Measurements from ENCODE around the gene PTPN14.

PTPN14 gene

GRCh38 chr1:214568328-214568727 is 16.9 kb upstream of the PTPN14 start:
- no peak for DNase-seq

GRCh38 chr1:214567481-214567980 is 16.1 kb upstream of the PTPN14 start:
- no peak for DNase-seq

- DNase-seq = no peak
Observed at GRCh38 chr1:214566158-214567104, 15.0 kb upstream of the PTPN14 start.

- DNase-seq = no peak
Observed at GRCh38 chr1:214565310-214565709, 13.9 kb upstream of the PTPN14 start.

- no peak for DNase-seq
Observed at GRCh38 chr1:214563881-214564280, 12.5 kb upstream of the PTPN14 start.

- DNase-seq = no peak
Observed at GRCh38 chr1:214557952-214558735, 6.7 kb upstream of the PTPN14 start.

GRCh38 chr1:214553142-214553710 is 1.8 kb upstream of the PTPN14 start:
- DNase-seq = no peak

GRCh38 chr1:214552174-214552608 is 789 bp upstream of the PTPN14 start:
- no peak for DNase-seq

- DNase-seq = no peak
Observed at GRCh38 chr1:214550857-214551435, 456 bp downstream of the PTPN14 start.

- no peak for DNase-seq
Observed at GRCh38 chr1:214550013-214550856, 1.2 kb downstream of the PTPN14 start.

GRCh38 chr1:214549604-214550003 is 1.8 kb downstream of the PTPN14 start:
- no peak for DNase-seq

- DNase-seq = no peak
Observed at GRCh38 chr1:214548988-214549387, 2.4 kb downstream of the PTPN14 start.

- no peak for DNase-seq
Observed at GRCh38 chr1:214548271-214548670, 3.1 kb downstream of the PTPN14 start.

- no peak for DNase-seq
Observed at GRCh38 chr1:214547747-214548146, 3.7 kb downstream of the PTPN14 start.

- DNase-seq = no peak
Observed at GRCh38 chr1:214546886-214547641, 4.3 kb downstream of the PTPN14 start.

- no peak for DNase-seq
Observed at GRCh38 chr1:214546084-214546483, 5.3 kb downstream of the PTPN14 start.

- no peak for DNase-seq
Observed at GRCh38 chr1:214545293-214545692, 6.1 kb downstream of the PTPN14 start.

- no peak for DNase-seq
Observed at GRCh38 chr1:214544791-214545190, 6.6 kb downstream of the PTPN14 start.

GRCh38 chr1:214542275-214543199 is 8.9 kb downstream of the PTPN14 start:
- no peak for DNase-seq

- no peak for DNase-seq
Observed at GRCh38 chr1:214541693-214542092, 9.7 kb downstream of the PTPN14 start.

All from central memory CD4-positive, alpha-beta T cell (primary cell).